NCI-H2107 treated with DMSO at 0.1 percent for 48 hours (cell line): ENCODE data around the gene MAD1L1.
"Not testable (repeated sequence)": the region's sequence is repeated elsewhere in the genome, so short reads cannot be mapped to it uniquely, and the experiment has no call there.

Source experiments
- DNase-seq: peaks from one replicate; lab custom pipeline; 2025; ENCODE audit not compliant: unreplicated experiment; lab: John Stamatoyannopoulos, UW

Gene MAD1L1

GRCh38 chr7:1977059-1977875 lies 255.5 kb downstream of the MAD1L1 start:
- DNase-seq: no peak

- not testable (repeated sequence) for DNase-seq
Measured at GRCh38 chr7:1976521-1976920, 256.2 kb downstream of the MAD1L1 start.

GRCh38 chr7:1975581-1975980 lies 257.2 kb downstream of the MAD1L1 start:
- no peak for DNase-seq

GRCh38 chr7:1975179-1975578 lies 257.6 kb downstream of the MAD1L1 start:
- DNase-seq: no peak

- DNase-seq: no peak
Measured at GRCh38 chr7:1974290-1975101, 258.2 kb downstream of the MAD1L1 start.

- DNase-seq: no peak
Measured at GRCh38 chr7:1973321-1974251, 259.2 kb downstream of the MAD1L1 start.

- no peak for DNase-seq
Measured at GRCh38 chr7:1972744-1973143, 260.0 kb downstream of the MAD1L1 start.

- no peak for DNase-seq
Measured at GRCh38 chr7:1971946-1972654, 260.6 kb downstream of the MAD1L1 start.

GRCh38 chr7:1970895-1971294 lies 261.9 kb downstream of the MAD1L1 start:
- no peak for DNase-seq

- not testable (repeated sequence) for DNase-seq
Measured at GRCh38 chr7:1970285-1970660, 262.5 kb downstream of the MAD1L1 start.

- no peak for DNase-seq
Measured at GRCh38 chr7:1969459-1970284, 263.1 kb downstream of the MAD1L1 start.

GRCh38 chr7:1968397-1969111 lies 264.2 kb downstream of the MAD1L1 start:
- no peak for DNase-seq

- DNase-seq: no peak
Measured at GRCh38 chr7:1967512-1968396, 265.0 kb downstream of the MAD1L1 start.

- DNase-seq: no peak
Measured at GRCh38 chr7:1966631-1967200, 266.0 kb downstream of the MAD1L1 start.

GRCh38 chr7:1965579-1966294 lies 267.0 kb downstream of the MAD1L1 start:
- no peak for DNase-seq

GRCh38 chr7:1964913-1965578 lies 267.7 kb downstream of the MAD1L1 start:
- no peak for DNase-seq
